Measurements from ENCODE around the gene RFTN1.
A peak's percentile ranks its signal among the peaks of the same experiment; 100 is the strongest.

Gene RFTN1

DNA sequence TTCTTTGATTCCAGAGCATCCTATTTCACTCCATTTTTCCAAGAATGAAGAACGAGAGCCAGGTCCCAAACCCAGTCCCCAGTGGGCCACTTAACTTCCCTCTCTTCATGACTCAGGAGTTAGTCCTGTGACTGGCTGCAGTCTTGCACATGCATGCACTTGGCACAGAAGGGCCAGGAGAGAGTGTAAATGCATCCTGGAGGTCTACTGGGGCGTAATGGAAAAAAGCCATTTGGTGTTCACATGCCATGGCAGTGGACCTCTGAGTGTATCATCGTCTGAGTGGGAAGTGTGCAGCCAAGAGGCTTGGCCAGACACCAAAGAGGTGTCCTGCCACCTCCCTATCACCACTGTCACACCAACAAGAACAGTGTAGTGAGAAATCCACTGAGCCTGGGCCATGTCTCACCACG is 15.1 kb upstream of the RFTN1 start:
- no peak for DNase-seq

DNA sequence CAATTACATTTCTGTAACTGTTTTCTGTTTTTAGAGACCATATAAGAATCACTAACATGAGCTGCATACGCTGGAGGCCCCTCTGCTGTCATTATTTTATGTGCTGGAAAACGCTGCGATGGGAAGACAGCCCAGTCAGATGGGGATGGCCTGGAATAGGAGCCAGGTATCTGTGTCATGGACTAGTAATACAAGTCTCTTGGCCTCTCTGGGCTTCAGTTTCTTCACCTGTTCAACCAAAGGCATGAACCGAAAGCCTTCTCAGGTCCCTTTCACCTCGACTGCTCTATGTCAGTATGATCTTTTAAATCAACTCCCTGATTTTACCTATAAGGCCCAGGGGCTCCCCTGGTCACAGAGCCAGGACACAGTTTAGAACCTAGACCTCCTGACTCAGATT is 14.6 kb upstream of the RFTN1 start:
- DNase-seq: no peak

DNA sequence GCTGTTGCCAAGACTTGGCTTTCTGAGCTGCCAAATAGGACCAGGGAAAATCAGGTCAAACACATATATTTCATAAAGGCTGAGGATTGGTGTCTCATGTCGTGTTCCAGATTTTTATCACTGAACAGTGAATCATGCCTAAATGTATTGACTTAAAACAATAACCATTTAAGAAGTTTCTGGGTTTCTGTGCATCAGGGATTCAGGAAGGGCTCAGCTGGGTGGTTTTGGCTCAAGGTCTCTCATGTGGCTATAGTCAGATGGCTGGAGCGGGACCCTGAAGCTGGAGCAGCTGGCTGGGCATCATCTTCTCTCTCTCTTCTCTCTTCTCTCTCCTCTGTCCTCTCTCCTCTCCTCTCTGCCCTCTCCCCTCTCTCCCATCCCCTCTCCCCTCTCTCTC is 10.7 kb upstream of the RFTN1 start:
- no peak for DNase-seq

DNA sequence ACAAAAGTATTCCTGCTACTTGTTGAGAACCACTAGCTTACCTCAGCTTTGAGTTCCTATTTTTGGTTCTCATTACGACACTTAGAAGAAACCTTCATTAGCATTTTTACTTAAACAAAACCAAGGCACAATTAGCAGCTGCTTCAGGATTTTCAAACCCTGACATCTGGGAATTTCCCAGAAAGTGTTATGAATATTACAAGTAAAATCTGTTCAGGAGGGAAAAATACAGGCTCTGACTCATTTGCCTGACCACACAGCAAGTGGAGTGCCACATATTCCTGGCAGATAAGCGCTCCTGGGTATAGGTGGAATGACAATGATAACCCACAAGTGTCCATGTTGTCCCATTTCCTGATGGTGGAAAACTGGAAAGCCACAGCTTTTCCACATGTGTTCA is 10.3 kb upstream of the RFTN1 start:
- DNase-seq: no peak

DNA sequence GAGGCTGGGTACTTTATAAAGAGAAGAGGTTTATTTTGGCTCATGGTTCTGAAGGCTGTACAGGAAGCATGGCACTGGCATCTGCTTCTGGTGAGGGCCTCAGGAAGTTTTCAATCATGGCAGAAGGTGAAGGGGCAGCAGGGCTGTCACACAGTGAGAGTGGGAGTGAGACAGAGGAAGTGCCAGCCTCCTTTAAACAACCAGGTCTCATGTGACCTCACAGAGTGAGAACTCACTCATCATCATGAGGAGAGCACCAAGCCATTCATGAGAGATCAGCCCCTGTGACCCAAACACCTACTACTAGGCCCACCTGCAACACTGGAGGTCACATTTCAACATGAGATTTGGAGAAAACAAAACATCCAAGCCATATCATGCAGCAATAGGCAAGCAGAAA is 9.3 kb upstream of the RFTN1 start:
- DNase-seq: no peak

DNA sequence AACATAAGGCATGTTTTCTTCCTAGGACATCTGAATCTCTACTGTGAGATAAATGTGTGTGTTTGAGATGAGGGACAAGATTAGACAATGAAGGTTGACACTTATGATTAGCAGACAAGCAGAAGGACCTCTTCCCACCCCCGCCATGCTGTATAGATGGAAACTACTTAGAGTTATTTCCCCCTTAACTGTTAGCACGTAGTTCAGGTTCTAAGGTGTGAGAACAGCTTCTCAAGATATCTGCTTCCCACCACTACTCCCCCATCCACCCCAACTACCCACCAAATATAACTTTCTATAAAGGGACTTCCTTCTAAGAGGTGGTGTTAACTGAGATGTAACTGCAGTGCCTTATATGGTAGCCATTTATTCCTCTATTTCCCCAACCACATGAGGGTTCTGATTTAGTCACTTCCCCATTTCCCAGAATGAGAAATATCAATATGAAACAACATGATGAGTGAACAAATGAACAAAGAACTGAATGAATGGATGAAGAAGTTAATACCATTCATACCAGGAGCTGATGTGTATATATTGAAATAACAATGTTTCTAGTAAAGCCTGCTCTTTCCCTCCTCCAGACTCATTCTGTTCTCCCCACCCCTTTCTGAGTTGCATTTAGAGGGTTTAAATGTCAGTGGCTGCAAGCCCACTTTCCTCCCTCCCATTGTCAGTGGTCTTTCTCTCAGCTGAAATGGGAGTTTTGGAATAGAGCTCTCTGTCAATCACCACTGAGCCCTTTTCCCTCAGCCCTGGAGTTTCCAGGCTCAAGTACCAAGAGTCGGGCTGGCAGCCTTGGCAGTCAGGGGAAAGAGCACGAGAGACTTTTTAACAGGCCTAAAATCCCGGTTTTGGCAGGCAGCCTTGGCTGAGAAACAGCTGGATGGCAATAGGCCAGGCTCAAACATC is 7.7 kb upstream of the RFTN1 start:
- DNase-seq: no peak

DNA sequence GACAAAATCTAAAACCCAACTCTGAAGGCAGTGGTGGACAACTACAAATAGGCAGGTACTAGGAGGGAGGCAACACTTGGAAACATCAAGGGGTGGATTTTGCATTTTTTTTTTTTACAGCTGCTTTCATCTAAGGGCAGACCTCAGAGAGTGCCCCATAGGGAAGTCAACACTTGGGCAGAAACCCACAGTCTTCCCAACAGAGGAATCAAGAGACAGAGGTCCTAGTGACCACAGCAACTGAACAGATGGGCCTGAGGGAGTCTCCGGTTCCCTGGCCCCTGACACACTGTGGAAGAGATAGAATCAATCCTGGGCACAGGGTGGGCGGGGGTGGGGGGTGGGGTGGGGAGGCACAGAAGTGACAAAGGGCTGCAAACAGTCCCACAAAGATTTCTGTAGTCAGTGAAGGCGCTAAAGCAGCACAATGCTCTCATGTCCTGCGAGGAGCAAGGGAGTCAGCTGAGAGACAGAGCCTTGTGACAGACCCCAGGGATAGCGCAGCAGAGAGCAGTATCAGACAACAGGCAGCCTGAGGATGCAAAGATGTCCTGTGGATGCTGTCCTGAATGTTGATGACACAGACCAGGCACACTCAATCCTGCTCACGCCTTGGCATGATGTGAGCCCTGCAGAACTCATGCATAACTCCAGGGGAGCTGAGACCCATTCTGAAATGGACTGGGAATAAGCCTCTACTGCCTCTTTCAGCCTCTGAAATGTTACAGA is 6.9 kb upstream of the RFTN1 start:
- no peak for DNase-seq

DNA sequence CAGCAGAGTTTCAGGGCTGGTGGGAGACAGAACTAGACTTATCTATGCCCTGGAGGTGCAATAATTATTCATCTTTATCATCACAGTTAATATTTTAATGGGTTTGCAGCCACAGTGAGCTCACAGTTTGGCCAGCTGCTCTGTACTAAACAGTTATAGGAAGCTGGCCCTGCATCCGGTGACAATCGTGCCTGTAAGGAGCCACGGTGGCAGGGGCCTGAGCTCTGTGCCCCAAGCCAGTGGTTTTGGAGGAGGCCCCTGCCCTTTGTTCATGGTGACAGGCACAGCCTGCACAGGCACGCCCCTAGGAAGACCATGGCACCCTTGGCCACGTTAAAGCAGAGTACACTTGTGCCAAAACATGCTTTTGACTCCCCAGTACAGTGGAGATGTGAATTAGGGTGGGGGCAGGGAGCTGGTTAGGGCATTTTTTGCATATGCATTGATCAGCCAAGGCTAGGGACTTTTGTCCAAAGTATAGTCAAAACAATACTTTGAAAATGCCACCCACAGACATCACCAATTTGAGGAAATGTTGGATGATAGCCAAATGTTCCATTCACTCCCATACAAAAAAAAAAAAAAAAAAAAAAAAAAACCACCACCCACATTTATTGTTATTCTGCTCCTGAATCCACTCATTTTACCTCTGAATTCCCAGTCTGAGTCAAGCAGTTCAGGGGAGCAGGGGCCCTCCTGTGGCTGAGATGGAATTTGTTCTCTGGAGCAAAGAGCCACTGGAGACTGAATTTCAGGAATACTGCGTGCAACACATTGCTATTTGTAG is 3.4 kb upstream of the RFTN1 start:
- no peak for DNase-seq

DNA sequence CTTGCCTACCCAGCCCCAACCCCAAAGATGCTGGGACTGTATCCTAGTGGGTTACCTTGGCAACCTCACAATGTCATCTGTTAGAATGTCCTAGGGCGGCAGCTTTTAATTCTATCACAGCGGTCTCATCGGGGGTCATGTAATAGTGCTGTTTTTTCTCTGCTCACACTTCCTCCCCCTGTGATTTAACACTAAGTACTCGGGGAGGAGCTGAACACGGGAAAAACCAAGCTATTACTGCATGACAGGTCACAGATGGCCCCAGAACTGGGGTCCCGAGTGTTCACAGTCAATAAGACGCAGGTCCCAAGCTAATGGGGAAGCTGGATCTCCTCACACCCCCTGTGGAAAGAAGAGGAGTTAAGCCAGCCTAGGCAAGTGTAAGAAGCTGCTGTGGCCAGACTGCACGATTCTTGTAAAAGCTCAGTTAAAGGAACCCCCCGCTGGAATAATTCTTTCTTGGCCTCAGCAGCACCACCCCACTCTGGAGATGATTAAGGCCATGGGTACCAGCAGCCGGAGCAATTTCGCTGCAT is 2.5 kb upstream of the RFTN1 start:
- DNase-seq: no peak

DNA sequence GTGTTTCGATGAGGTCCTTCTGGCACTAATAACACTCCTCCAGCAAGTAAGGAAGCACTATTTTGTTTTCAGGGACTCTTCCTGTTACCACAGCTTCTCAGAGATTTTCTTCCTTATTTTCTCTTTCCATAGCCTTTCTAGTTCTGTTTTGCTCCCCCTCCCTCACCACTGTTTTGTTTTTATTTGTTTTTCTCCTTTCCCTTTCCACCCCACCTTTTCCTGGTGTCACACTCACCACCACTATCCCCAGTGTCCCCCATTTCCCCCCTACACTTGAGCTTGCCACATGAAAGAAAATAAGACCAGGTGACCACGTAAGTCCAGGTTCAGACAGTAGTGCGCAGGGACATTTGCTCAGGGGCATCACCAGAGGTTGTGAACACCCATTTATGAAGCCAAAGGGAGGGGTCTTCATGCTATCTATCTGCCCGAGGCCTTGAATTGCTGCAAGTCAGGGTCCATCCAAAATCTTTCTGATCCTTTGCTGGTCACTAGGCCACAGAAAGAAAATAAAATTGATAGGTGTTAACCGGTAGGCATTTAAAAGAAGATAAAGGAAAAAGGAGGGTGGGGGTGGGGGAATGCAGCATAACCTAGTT is 1.4 kb upstream of the RFTN1 start:
- DNase-seq: no peak

DNA sequence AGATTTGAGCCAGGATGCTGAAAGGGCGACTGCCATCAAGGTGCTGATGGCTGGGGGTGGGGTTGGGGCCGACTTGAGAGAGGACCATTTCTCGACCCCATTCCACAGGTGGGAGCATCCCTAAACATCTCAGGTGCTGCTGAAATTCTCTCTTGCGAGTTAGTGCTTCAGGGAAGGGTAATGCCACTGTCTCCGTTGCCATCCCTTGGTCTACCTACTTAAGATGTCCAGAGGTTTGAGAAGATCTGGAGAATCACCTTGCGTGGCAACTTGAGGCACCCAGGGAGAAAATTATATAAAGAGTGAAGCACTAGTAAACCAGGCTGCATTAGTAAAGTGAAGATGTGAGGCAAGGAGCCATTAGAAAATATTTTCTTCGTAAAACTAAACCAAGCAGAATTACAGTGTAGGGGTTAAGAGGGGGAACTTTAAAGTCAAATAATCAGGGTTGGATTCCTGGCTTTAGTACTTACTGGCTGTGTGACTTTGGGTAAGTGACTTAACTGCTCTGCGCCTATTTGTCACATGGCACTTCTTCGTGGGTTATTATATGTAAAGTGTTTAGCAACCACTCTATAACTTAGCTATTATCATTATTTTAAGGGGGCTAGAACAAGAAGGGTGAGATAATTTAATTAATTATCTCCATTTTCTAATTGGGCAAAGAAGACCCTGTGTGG is 662 bp upstream of the RFTN1 start:
- no peak for DNase-seq

DNA sequence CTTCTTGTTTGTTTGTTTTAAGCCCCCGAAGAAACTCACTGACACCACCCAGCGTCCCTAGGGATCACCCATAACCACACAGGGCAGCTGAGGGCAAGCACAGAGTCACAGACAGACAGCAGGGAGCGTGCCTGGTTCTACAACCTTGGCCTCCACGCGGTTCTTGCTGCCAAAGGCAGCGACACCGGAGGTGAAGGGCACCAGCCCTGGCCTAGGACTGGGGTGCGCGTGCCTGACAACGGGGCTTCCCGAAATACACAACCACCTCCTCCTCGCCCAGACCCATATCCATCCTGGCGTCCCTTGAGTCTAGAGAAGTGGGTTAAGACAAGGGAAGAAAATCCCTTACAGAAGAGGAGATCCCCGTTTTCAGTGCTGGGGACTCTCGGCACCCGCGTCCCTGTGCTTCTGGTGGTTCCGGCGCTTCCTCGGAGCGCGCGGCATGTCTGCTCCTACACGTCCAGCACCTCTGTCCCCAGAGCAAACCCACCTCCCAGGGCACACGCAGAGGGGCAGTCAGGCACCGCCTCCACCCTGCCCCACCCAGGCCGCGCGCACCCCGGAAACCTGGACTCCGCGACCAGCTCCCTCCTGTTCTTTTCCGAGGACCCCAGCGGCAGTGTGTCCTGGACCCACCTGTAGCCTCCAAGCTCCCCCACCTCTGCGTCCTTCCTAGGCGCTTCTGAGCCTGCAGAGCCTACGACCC is 911 bp downstream of the RFTN1 start:
- no peak for DNase-seq

DNA sequence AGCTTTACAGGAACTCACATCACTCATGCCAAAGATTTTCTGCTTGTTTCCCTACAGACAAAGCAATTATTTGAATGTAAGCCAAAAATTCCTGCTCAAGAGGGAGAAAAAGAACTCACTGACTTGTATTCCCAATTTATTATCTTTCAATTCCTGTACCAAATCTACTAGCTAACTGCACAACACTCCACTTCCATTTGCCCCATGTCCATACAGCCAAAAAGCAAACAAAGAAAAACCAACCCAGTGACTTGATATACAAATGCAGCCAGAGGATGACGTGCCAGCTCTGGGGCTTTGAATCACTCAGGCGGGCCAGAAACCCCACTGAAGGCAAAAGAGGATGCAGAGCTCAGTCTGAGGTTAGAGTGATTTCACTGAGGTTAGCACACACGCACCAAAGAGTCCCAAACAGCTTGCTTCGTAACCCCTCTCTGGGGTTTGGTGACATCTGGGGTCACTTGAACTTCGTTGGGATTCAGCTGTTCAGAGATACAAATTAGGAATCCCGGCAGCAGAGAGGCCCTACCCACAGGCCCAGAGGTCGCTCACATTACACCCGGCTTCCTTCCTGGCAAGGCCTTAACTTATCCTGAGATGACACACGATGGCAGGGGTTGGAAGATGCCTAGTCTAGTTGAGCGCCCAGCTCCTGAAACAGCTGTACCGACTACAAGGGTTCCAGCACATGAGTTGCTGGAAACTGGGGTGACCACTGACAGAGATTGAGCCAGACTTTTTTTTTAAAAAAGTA is 1.6 kb downstream of the RFTN1 start:
- peak; percentile 80 for DNase-seq

DNA sequence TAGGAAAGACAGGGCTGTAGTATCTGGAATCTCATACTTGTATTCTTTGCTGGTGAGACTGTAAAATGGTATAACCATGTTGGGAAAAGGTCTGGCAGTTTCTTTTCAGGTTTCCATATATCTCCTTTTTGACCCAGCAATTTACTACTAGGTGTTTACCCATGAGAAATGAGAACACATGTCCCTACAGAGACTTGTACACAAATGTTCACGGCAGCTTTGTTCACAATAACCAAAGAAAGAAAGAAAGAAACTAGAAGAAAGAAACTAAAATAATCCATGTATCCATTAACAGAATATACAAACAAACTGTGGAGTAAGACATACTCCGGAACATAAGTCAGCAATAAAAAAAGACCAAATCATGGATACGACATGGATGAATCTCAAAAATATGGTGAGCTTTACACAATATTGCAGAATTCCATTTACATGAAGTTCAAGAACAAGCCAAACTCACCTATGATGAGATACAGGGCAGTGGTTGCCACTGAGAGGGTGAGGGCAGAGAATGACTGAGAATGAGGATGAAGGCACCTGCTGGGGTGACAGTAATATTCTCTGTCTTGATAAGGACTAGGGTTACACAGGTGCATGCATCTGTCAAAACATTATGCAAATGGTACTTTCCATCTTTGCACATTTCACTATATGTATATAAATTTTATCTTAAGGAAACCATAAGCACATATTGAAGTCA is 2.7 kb downstream of the RFTN1 start:
- DNase-seq: no peak

DNA sequence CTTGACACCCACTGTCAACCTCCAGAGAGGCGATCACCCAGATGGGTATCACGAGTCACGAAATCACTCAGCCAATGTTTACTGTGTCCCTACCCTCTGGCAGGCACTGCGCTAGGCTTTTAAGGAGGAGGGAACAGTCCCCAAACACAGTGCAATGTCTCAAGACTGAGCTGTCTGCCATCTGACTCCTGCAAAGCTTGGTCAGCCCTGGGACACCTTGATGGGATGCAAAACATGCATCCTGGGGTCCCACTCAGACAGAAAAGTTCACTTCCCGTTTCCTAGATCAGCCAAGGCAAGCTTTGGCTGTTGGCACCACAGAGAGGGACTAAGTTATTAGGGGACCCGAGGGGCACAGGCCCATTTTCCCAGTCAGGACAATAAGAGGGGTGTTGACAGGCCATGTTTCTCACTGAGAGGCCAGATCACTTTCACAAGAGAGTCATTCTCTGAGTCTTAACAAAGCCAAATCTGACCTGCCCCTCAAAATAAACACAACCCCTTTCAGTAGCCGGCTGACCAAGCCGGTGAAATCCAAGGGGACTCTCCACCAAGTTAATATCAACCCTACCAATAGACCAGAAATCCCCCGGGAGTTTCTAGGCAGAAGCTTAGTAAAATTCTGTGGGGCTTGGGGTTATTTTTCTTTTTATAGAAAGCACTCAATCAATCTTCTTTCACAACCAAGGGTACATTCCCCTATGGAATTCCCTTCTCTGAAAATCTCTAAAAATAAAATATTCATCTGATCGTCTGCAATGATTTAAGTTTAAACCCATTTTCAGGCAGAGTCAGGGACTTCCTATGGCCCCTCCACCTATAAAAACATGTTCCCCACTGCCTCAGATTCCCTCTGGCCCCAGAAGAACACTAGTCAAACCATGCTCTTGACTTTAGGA is 3.5 kb downstream of the RFTN1 start:
- DNase-seq: no peak

DNA sequence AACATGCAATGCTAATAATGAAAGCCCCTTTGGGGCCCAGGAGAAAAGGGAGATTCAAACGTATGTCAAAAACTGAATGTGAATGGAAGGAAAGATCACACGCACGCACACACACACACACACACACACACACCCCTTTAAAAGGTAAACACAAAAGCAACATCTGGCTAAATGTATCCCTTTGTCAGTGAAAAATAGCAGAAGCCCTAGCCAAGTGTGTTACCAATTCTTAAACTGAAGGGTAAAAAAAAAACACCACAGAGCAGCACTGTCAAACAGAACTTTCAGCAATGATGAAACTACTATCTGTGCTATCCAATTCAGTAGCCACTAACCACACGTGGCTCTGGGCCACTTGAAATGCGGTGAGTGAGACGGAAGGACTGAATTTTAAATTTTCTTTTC is 4.9 kb downstream of the RFTN1 start:
- no peak for DNase-seq

DNA sequence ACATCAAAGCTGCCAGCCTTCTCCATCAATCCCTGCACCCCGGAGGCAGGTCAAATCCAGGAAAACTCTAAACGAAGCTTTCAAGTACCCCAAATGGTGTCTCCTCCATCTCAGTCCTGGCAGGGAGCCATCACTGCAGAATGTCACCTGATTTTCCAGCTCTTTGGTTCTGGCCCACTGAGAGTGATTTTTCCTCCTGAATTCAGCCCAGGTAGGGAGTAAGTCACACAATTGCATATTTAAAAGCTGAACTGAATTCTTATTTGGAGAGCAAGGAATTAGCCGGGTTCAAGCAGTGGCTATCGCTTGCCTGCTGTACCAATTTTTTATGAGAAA is 5.3 kb downstream of the RFTN1 start:
- no peak for DNase-seq

DNA sequence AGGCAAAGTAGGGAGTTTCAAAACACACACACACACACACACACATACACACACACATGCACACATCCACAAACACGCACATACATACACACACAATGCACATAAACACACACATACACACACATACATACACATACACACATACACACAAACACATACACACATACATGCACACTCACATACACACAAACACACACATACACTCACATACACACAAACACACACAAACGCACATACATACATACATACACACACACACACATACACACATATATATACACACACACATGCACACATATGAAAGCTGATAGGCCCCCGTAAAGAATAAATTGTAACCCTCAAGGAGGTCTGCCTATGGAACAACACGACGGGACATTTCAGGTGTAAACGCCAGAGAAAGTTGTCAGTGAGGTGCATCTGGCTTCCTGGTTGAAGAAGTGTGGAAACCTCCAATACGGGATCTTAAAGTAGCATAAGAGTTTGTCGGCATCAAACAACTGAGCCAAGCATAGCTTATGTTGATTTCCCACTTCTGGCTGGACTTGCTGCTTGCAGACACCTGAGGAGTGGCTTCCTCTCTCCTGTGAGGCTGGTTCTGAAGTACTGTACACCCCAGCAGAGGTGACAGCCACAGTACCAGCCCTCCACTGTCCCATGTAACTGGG is 5.8 kb downstream of the RFTN1 start:
- DNase-seq: no peak
